Endothelial cell of umbilical vein (primary cell): ENCODE data around the gene UBA5. TPM values are rescaled to one million over a fixed set of nuclear protein-coding genes. Genes with fewer than 3 reads are reported as not detected.
A peak's percentile ranks its signal among the peaks of the same experiment; 100 is the strongest.

Experiments
- BruUV-seq: library from RNA; stranded (reverse); fragments of 400-500 nt; replicated peaks from 2 replicates; lab custom pipeline; 2021; lab: Mats Ljungman, UMichigan
- CTCF ChIA-PET: fragments of 300-600, 350-600 bp; sonication (Branson Sonifier 250); formaldehyde crosslinking; loops from one replicate; lab custom pipeline; 2021; ENCODE audit warnings: antibody characterized with exemption, inconsistent platforms; lab: Charles Lee
- POLR2A ChIA-PET: fragments of 300-600, 350-600 bp; sonication (Branson Sonifier 250); formaldehyde crosslinking; loops from one replicate; lab custom pipeline; 2021; ENCODE audit warnings: antibody characterized with exemption, inconsistent platforms; lab: Charles Lee
- DNase-seq: peaks from one replicate; pipeline ENCODE4 v3.0.0-alpha.2; 2011; ENCODE audit warnings: low read depth, low spot score
- FAIRE-seq: peaks from 2 replicates; lab custom pipeline; 2011; peaks lifted over from hg19 to GRCh38; lab: Jason Lieb, UNC
- H2AFZ ChIP-seq: 2 replicates; pipeline ENCODE4 v1.6.0; 2012; ENCODE audit warnings: low read depth, low read length, control low read depth, inconsistent platforms
- H3K27ac ChIP-seq: 2 replicates; pipeline ENCODE4 v1.5.1; 2011; ENCODE audit warnings: low read depth, mild to moderate bottlenecking, control low read depth, low read length, moderate library complexity; ENCODE audit not compliant: insufficient read depth
- H3K27me3 ChIP-seq, 2 experiments: 2 replicates each; pipeline versions ENCODE4 v1.6.0 to v1.6.1; 2011; ENCODE audit warnings: low read length in 2 of 2, mixed read lengths in 1 of 2; ENCODE audit not compliant: control insufficient read depth in 2 of 2, insufficient read depth in 2 of 2
- H3K36me3 ChIP-seq, 2 experiments: 2 replicates in 1 of 2; 3 replicates in 1 of 2; pipeline ENCODE4 v1.5.1; 2011; ENCODE audit warnings: low read length in 2 of 2, mild to moderate bottlenecking in 1 of 2, moderate library complexity in 1 of 2; ENCODE audit not compliant: control insufficient read depth in 2 of 2, insufficient read depth in 2 of 2; ENCODE audit errors: extremely low read depth in 1 of 2
- H3K4me1 ChIP-seq: 3 replicates; pipeline ENCODE4 v1.5.1; 2011; ENCODE audit warnings: mild to moderate bottlenecking, low read length; ENCODE audit not compliant: control insufficient read depth, insufficient read depth; ENCODE audit errors: extremely low read depth
- H3K4me2 ChIP-seq: 2 replicates; pipeline ENCODE4 v1.6.1; 2011; ENCODE audit warnings: low read length, control low read depth, mixed read lengths; ENCODE audit not compliant: insufficient read depth
- H3K4me3 ChIP-seq, 3 experiments: fragments of 200-600 bp in 1 of 3; sonication (generic), shearing (Covaris generic) in 1 of 3; replicated peaks in 1 of 3; 2 replicates each; pipeline ENCODE4 v1.5.1; 2011 to 2016; ENCODE audit warnings: control low read depth in 3 of 3, low read length in 3 of 3, mild to moderate bottlenecking in 2 of 3, inconsistent platforms in 1 of 3, low read depth in 1 of 3, moderate library complexity in 1 of 3; ENCODE audit not compliant: insufficient read depth in 1 of 3
- H3K79me2 ChIP-seq: 2 replicates; pipeline ENCODE4 v1.6.0; 2012; ENCODE audit warnings: low read length, inconsistent platforms; ENCODE audit not compliant: control insufficient read depth, insufficient read depth
- H3K9ac ChIP-seq: replicated peaks from 2 replicates; pipeline ENCODE3; 2011; ENCODE audit warnings: low read length, control low read depth; ENCODE audit not compliant: insufficient read depth; ENCODE audit errors: extremely low read depth
- H3K9me1 ChIP-seq: replicated peaks from 3 replicates; pipeline ENCODE4 v1.6.0; 2011; ENCODE audit warnings: mild to moderate bottlenecking, low read length; ENCODE audit not compliant: control insufficient read depth, insufficient read depth; ENCODE audit errors: extremely low read depth
- H3K9me3 ChIP-seq: replicated peaks from 2 replicates; pipeline ENCODE4 v1.5.1; 2012; ENCODE audit warnings: low read length, inconsistent platforms; ENCODE audit not compliant: control insufficient read depth, insufficient read depth
- H4K20me1 ChIP-seq: replicated peaks from 2 replicates; pipeline ENCODE3; 2011; ENCODE audit warnings: mild to moderate bottlenecking, low read length; ENCODE audit not compliant: control insufficient read depth, insufficient read depth; ENCODE audit errors: extremely low read depth
- CTCF ChIP-seq, 2 donors: IDR thresholded peaks; 1 replicate in 1 of 2; 2 replicates in 1 of 2; pipeline ENCODE4 v1.5.1; 2011; ENCODE audit warnings: low read length in 2 of 2, mild to moderate bottlenecking in 2 of 2, moderate library complexity in 2 of 2, control low read depth in 1 of 2, inconsistent platforms in 1 of 2, low read depth in 1 of 2; ENCODE audit not compliant: insufficient read depth in 1 of 2; ENCODE audit errors: extremely low read depth in 1 of 2
- EZH2 ChIP-seq: IDR thresholded peaks from 2 replicates; pipeline ENCODE4 v1.6.1; 2012; ENCODE audit warnings: borderline replicate concordance, low read depth, mild to moderate bottlenecking, moderate library complexity, low read length, inconsistent platforms; ENCODE audit not compliant: severe bottlenecking
- FOS ChIP-seq: IDR thresholded peaks from 2 replicates; pipeline ENCODE4 v1.6.1; 2011; ENCODE audit warnings: mild to moderate bottlenecking, low read length, moderate library complexity, borderline replicate concordance; ENCODE audit not compliant: insufficient read depth
- GATA2 ChIP-seq: IDR thresholded peaks from 2 replicates; pipeline ENCODE4 v1.7.0; 2011; ENCODE audit warnings: low read depth, mild to moderate bottlenecking, moderate library complexity, mixed read lengths, low read length; ENCODE audit not compliant: insufficient read length, insufficient read depth
- JUN ChIP-seq: IDR thresholded peaks from 2 replicates; pipeline ENCODE4 v1.6.1; 2011; ENCODE audit warnings: borderline replicate concordance, low read depth; ENCODE audit not compliant: insufficient read length, insufficient read depth
- MAX ChIP-seq: IDR thresholded peaks from 2 replicates; pipeline ENCODE4 v1.6.1; 2011; ENCODE audit not compliant: insufficient read depth, insufficient read length
- MYC ChIP-seq: IDR thresholded peaks from one replicate; pipeline ENCODE4 v1.6.1; 2011; ENCODE audit warnings: mild to moderate bottlenecking, low read depth, low read length
- POLR2A ChIP-seq: IDR thresholded peaks from 2 replicates; pipeline ENCODE4 v1.6.1; 2012; ENCODE audit warnings: low read depth, mild to moderate bottlenecking, control low read depth, low read length
- POLR2AphosphoS5 ChIP-seq: IDR thresholded peaks from 2 replicates; pipeline ENCODE4 v1.6.1; 2012; ENCODE audit warnings: low read depth, mild to moderate bottlenecking, control low read depth, low read length, moderate library complexity; ENCODE audit not compliant: insufficient read depth
- dilution Hi-C: fragments of 300-500 bp; cut with MboI; formaldehyde crosslinking; loops from one replicate; pipeline ENCODE4 v1.15.0; 2019; ENCODE audit warnings: low sequenced_read_pairs; ENCODE audit not compliant: extremely low pct_ligation_motif_present
- intact Hi-C: fragments of 100-400 bp; cut with micrococcal nuclease; formaldehyde crosslinking; loops from one replicate; pipeline ENCODE4 v1.10.0; 2022
- polyA plus RNA-seq, 4 experiments: library from polyadenylated mRNA; depleted of rRNA in 3 of 4; stranded (reverse) in 3 of 4; unstranded in 1 of 4; fragments of >200 nt; gene quantifications; 2 replicates each; pipeline versions ENCODE4 v1.2.1 to v1.2.3, GENCODE V29; 2011 to 2012; ENCODE audit warnings: missing spikeins in 1 of 4
- total RNA-seq: library from RNA; stranded (reverse); gene quantifications from 2 replicates; pipeline ENCODE4 v1.2.3, GENCODE V29; 2021

Gene UBA5
- total and polyA plus RNA-seq, 2 donors (not counting 3 experiments of a cell fraction or from before 2014, with no cell fraction given), result 19.7 to 38.1 TPM

GRCh38 chr3:132629928-132630327, 30.2 kb upstream of the UBA5 start:
- peak; percentile 76 for DNase-seq
- H3K9me3 ChIP-seq, result no peaks in the 10 kb centered on the region
- H3K4me2 ChIP-seq, result peak overlapping the region; percentile 86
- ChIA-PET POLR2A (no interaction called here), CTCF (interaction anchor here (0.6 to 2.9 kb wide), 2 partner anchors 12 to 618 kb away, joined by 3 to 15 read pairs; no protein-coding TSS in a partner anchor)
- no peaks in the 10 kb centered on the region for H4K20me1 ChIP-seq
- no peaks in the 10 kb centered on the region for H3K27me3 ChIP-seq
- peak overlapping the region; percentile 44 for H2AFZ ChIP-seq
- no peaks in the 10 kb centered on the region for H3K79me2 ChIP-seq
- dilution Hi-C loops (loop anchor here (25.0 kb wide), 1 partner anchor 93 kb away; no protein-coding TSS in a partner anchor), intact Hi-C loops (loop anchor here (1.0 kb wide), 1 partner anchor 8 kb away; no protein-coding TSS in a partner anchor)
- H3K27ac ChIP-seq, result peak overlapping the region; percentile 91
- BruUV-seq, result no TSS peak
- H3K36me3 ChIP-seq, result peaks cover 0 to 2% of the 10 kb centered on the region in 2 experiments
- TF ChIP-seq FOS, result peak; percentile 55
- TF ChIP-seq GATA2, result no peak
- TF ChIP-seq JUN, result peak; percentile 96
- no peak for TF ChIP-seq MYC
- TF ChIP-seq CTCF (IDR thresholded peaks at IDR 0.05; ENCODE audit: extremely low read depth in 1 of 2, insufficient read depth in 1 of 2, low read depth in 1 of 2, low read length in 2 of 2), result no peak
- FAIRE-seq, result no peak
- H3K9me1 ChIP-seq, result no peaks in the 10 kb centered on the region
- H3K4me1 ChIP-seq, result peaks cover 13% of the 10 kb centered on the region
- peak overlapping the region; percentile 69 for H3K9ac ChIP-seq
- H3K4me3 ChIP-seq, result no peak overlapping the region

- H4K20me1 ChIP-seq, result no peaks in the 10 kb centered on the region
- no peaks in the 10 kb centered on the region for H3K27me3 ChIP-seq
- intact Hi-C loops, result loop anchor here (1.0 kb wide), 1 partner anchor 8 kb away; no protein-coding TSS in a partner anchor
- H3K4me1 ChIP-seq, result peaks cover 13% of the 10 kb centered on the region
- H3K4me2 ChIP-seq, result peak overlapping the region; percentile 86
- H3K9me1 ChIP-seq, result no peaks in the 10 kb centered on the region
- FAIRE-seq (no peak), DNase-seq (no peak)
- ChIA-PET POLR2A (no interaction called here), CTCF (interaction anchor here (0.9 to 2.9 kb wide), 4 partner anchors 12 to 94 kb away, joined by 3 to 15 read pairs (median 4); no protein-coding TSS in a partner anchor)
- H3K79me2 ChIP-seq, result no peaks in the 10 kb centered on the region
- dilution Hi-C loops, result loop anchor here (25.0 kb wide), 1 partner anchor 93 kb away; no protein-coding TSS in a partner anchor
- H3K36me3 ChIP-seq, result peaks cover 0 to 2% of the 10 kb centered on the region in 2 experiments
- no peaks in the 10 kb centered on the region for H3K9me3 ChIP-seq
- no peak for TF ChIP-seq FOS
- no peak for TF ChIP-seq POLR2A
- TF ChIP-seq MYC, result no peak
- no peak for TF ChIP-seq POLR2AphosphoS5
- no peak for TF ChIP-seq MAX
- TF ChIP-seq GATA2, result no peak
- no peak for TF ChIP-seq CTCF (IDR thresholded peaks at IDR 0.05; ENCODE audit: extremely low read depth in 1 of 2, insufficient read depth in 1 of 2, low read depth in 1 of 2, low read length in 2 of 2)
- TF ChIP-seq JUN, result no peak
- TF ChIP-seq EZH2, result no peak
- H3K9ac ChIP-seq, result peak overlapping the region; percentile 69
- H3K27ac ChIP-seq, result peak overlapping the region; percentile 91
- no TSS peak for BruUV-seq
- H3K4me3 ChIP-seq, result no peak overlapping the region
- no peak overlapping the region for H2AFZ ChIP-seq
Observed at GRCh38 chr3:132630612-132631011, 29.5 kb upstream of the UBA5 start.
